Neural cell (in vitro differentiated cells): ENCODE data around the gene PRKCSH. TPM values are rescaled to one million over a fixed set of nuclear protein-coding genes. Genes with fewer than 3 reads are reported as not detected.

Experiments used
- H2AFZ ChIP-seq: fragments of 200-600, 300-800 bp; sonication (generic), shearing (Covaris generic); 2 replicates; pipeline ENCODE4 v1.6.0; 2014; ENCODE audit warnings: low read depth, mild to moderate bottlenecking, antibody characterized with exemption, low read length, moderate library complexity
- H3F3A ChIP-seq: fragments of 200-600 bp; shearing (Covaris generic); 2 replicates; pipeline ENCODE4 v1.6.1; 2016; ENCODE audit warnings: mild to moderate bottlenecking, moderate library complexity, mixed read lengths, antibody characterized with exemption, low read length; ENCODE audit not compliant: insufficient read depth, poor library complexity, severe bottlenecking
- H3K27ac ChIP-seq: fragments of 200-600, 300-800 bp; sonication (generic), shearing (Covaris generic); 2 replicates; pipeline ENCODE4 v1.5.1; 2014; ENCODE audit warnings: mild to moderate bottlenecking, low read length, moderate library complexity
- H3K27me3 ChIP-seq: fragments of 300-800, 200-600 bp; sonication (generic), shearing (Covaris generic); 2 replicates; pipeline ENCODE4 v1.6.0; 2014; ENCODE audit warnings: mild to moderate bottlenecking, low read depth, low read length, moderate library complexity; ENCODE audit not compliant: insufficient read depth
- H3K36me3 ChIP-seq: fragments of 300-800, 200-600 bp; sonication (generic), shearing (Covaris generic); 2 replicates; pipeline ENCODE4 v1.5.1; 2014; ENCODE audit warnings: mild to moderate bottlenecking, antibody characterized with exemption, low read length, moderate library complexity; ENCODE audit not compliant: insufficient read depth
- H3K4me2 ChIP-seq: fragments of 300-800, 200-600 bp; sonication (generic), shearing (Covaris generic); 2 replicates; pipeline ENCODE4 v1.6.0; 2014; ENCODE audit warnings: mild to moderate bottlenecking, low read length
- H3K4me3 ChIP-seq: fragments of 300-800, 200-600 bp; sonication (generic), shearing (Covaris generic); 2 replicates; pipeline ENCODE4 v1.5.1; 2014; ENCODE audit warnings: mild to moderate bottlenecking, low read length, moderate library complexity
- H3K79me2 ChIP-seq: fragments of 200-600 bp; shearing (Covaris generic); replicated peaks from 2 replicates; pipeline ENCODE4 v1.6.0; 2014; ENCODE audit warnings: mild to moderate bottlenecking, low read length, moderate library complexity; ENCODE audit not compliant: insufficient read depth
- H3K9ac ChIP-seq: fragments of 300-800, 200-600 bp; sonication (generic), shearing (Covaris generic); 2 replicates; pipeline ENCODE4 v1.6.1; 2016; ENCODE audit warnings: mild to moderate bottlenecking, low read length, mixed read lengths
- H3K9me2 ChIP-seq: fragments of 200-600 bp; shearing (Covaris generic); 2 replicates; pipeline ENCODE4 v1.6.1; 2016; ENCODE audit warnings: mild to moderate bottlenecking, low read length, mixed read lengths; ENCODE audit not compliant: insufficient read depth
- H3K9me3 ChIP-seq: fragments of 200-600, 300-800 bp; sonication (generic), shearing (Covaris generic); 2 replicates; pipeline ENCODE4 v1.6.1; 2016; ENCODE audit warnings: mild to moderate bottlenecking, mixed run types, low read length, moderate library complexity, mixed read lengths
- H4K20me1 ChIP-seq: fragments of 200-600 bp; shearing (Covaris generic); 2 replicates; pipeline ENCODE4 v1.6.1; 2016; ENCODE audit warnings: mild to moderate bottlenecking, mixed run types; ENCODE audit not compliant: insufficient read depth
- CTCF ChIP-seq: fragments of 450-650 bp; IDR thresholded peaks from 2 replicates; pipeline ENCODE4 v1.5.1; 2014; ENCODE audit warnings: antibody characterized with exemption, mild to moderate bottlenecking, moderate library complexity; ENCODE audit not compliant: poor library complexity, severe bottlenecking
- EP300 ChIP-seq: fragments of 450-650 bp; conservative IDR thresholded peaks from 2 replicates; pipeline ENCODE4 v1.6.1; 2014; ENCODE audit warnings: antibody characterized with exemption, mild to moderate bottlenecking, moderate library complexity; ENCODE audit not compliant: poor library complexity, severe bottlenecking
- EZH2 ChIP-seq: fragments of 200-600, 300-800 bp; shearing (Covaris generic), sonication (generic); IDR thresholded peaks from 2 replicates; pipeline ENCODE4 v1.6.1; 2014; ENCODE audit warnings: antibody characterized with exemption, low read length, borderline replicate concordance, mild to moderate bottlenecking; ENCODE audit not compliant: insufficient read depth, poor library complexity, severe bottlenecking
- MXI1 ChIP-seq: fragments of 450-650 bp; conservative IDR thresholded peaks from 2 replicates; pipeline ENCODE4 v1.6.1; 2014; ENCODE audit warnings: antibody characterized with exemption, mild to moderate bottlenecking; ENCODE audit not compliant: poor library complexity, severe bottlenecking
- POLR2AphosphoS5 ChIP-seq: IDR thresholded peaks from 2 replicates; pipeline ENCODE4 v1.6.1; 2012
- RAD21 ChIP-seq: fragments of 450-650 bp; conservative IDR thresholded peaks from 2 replicates; pipeline ENCODE4 v1.6.1; 2014; ENCODE audit warnings: antibody characterized with exemption, mild to moderate bottlenecking, moderate library complexity
- REST ChIP-seq: IDR thresholded peaks from 2 replicates; pipeline ENCODE4 v1.6.1; 2012; ENCODE audit warnings: borderline replicate concordance
- SMC3 ChIP-seq: fragments of 450-650 bp; conservative IDR thresholded peaks from 2 replicates; pipeline ENCODE4 v1.6.1; 2014; ENCODE audit warnings: antibody characterized with exemption, mild to moderate bottlenecking, moderate library complexity; ENCODE audit not compliant: poor library complexity
- TAF1 ChIP-seq: IDR thresholded peaks from 2 replicates; pipeline ENCODE4 v1.6.1; 2012; ENCODE audit warnings: low read depth
- polyA minus RNA-seq: library from RNA; depleted of rRNA, polyadenylated mRNA; stranded (reverse); fragments of >200 nt; gene quantifications from 2 replicates; pipeline ENCODE4 v1.2.3, GENCODE V29; 2014
- polyA plus RNA-seq: library from polyadenylated mRNA; depleted of rRNA; stranded (reverse); fragments of >200 nt; gene quantifications from 2 replicates; pipeline ENCODE4 v1.2.3, GENCODE V29; 2014

PRKCSH gene
- polyA plus RNA-seq (29.6 and 70.2 TPM in 2 replicates), polyA minus RNA-seq (50.6 and 51.6 TPM in 2 replicates)

- Histone ChIP-seq H3K27me3 (no peaks in the 10 kb centered on the region), H3K9ac (peak within 1 kb of the TSS; percentile 80), H3F3A (no peaks in the 10 kb centered on the region), H3K79me2 (peaks cover 15% of the 10 kb centered on the region), H3K9me3 (no peaks in the 10 kb centered on the region), H2AFZ (peak within 1 kb of the TSS; percentile 90), H3K36me3 (no peaks in the 10 kb centered on the region), H4K20me1 (no peaks in the 10 kb centered on the region), H3K4me3 (peak within 1 kb of the TSS; percentile 74), H3K9me2 (no peaks in the 10 kb centered on the region), H3K27ac (peak within 1 kb of the TSS; percentile 90), H3K4me2 (peak within 1 kb of the TSS; percentile 96)
- TF ChIP-seq RAD21 = peak; percentile 52
- no peak for TF ChIP-seq EZH2
- TF ChIP-seq EP300 = peak; percentile 59
- peak; percentile 99 for TF ChIP-seq CTCF
- TF ChIP-seq SMC3 = peak; percentile 66
- TF ChIP-seq POLR2AphosphoS5 = peak; percentile 100
- TF ChIP-seq TAF1 = peak; percentile 89
- TF ChIP-seq MXI1 = peak; percentile 75
- TF ChIP-seq REST = peak; percentile 87
Measured at GRCh38 chr19:11435057-11435832, at the start of gene PRKCSH, which contains the start of gene ODAD3. Gene PRKCSH, plus strand, starts transcription at chr19:11435635. Its CDS starts 483 bp downstream, at chr19:11436118. Gene ODAD3, minus strand, starts transcription at chr19:11435121. Its CDS starts 105 bp downstream, at chr19:11435016.

GRCh38 chr19:11387162-11388034 lies 48.0 kb upstream of the PRKCSH start:
- TF ChIP-seq POLR2AphosphoS5 (no peak), SMC3 (no peak), REST (no peak), EP300 (no peak), RAD21 (no peak), CTCF (no peak)
- Histone ChIP-seq H3K9me2 (no peaks in the 10 kb centered on the region), H3K27ac (no peak overlapping the region), H3K4me2 (no peak overlapping the region), H3K9ac (no peak overlapping the region), H3F3A (no peaks in the 10 kb centered on the region), H3K79me2 (no peaks in the 10 kb centered on the region), H4K20me1 (no peaks in the 10 kb centered on the region), H3K27me3 (peaks cover 19% of the 10 kb centered on the region), H3K9me3 (no peaks in the 10 kb centered on the region), H2AFZ (no peak overlapping the region), H3K4me3 (no peak overlapping the region), H3K36me3 (no peaks in the 10 kb centered on the region)
